RWPE2 (cell line): Measurements from ENCODE around the gene BUD13.
A peak's percentile ranks its signal among the peaks of the same experiment; 100 is the strongest.

ENCODE experiments used
- ATAC-seq: fragments of 200-7000 bp; cut with Tn5 transposase; 3 replicates; pipeline ENCODE4 v1.9.1; 2021; ENCODE audit warnings: low read depth
- DNase-seq: peaks from one replicate; pipeline ENCODE4 v3.0.0-alpha.2; 2020; ENCODE audit warnings: low spot score
- H3K27ac ChIP-seq: fragments of 450-650 bp; 2 replicates; pipeline ENCODE4 v1.5.1; 2017; ENCODE audit warnings: mild to moderate bottlenecking; ENCODE audit not compliant: poor library complexity, severe bottlenecking
- H3K27me3 ChIP-seq: fragments of 250-450 bp; sonication (Bioruptor Pico); 2 replicates; pipeline ENCODE4 v1.5.1; 2021; ENCODE audit warnings: mild to moderate bottlenecking, moderate library complexity; ENCODE audit not compliant: insufficient read depth, poor library complexity, severe bottlenecking
- H3K36me3 ChIP-seq: fragments of 250-450 bp; sonication (Bioruptor Pico); 2 replicates; pipeline ENCODE4 v1.5.1; 2020; ENCODE audit warnings: low read depth, mild to moderate bottlenecking, moderate library complexity
- H3K4me1 ChIP-seq: fragments of 250-450 bp; sonication (Bioruptor Pico); 2 replicates; pipeline ENCODE4 v1.5.1; 2021; ENCODE audit warnings: mild to moderate bottlenecking, moderate library complexity; ENCODE audit not compliant: insufficient read depth, poor library complexity, severe bottlenecking
- H3K4me3 ChIP-seq: fragments of 250-450 bp; sonication (Bioruptor Pico); 2 replicates; pipeline ENCODE4 v1.5.1; 2021; ENCODE audit warnings: mild to moderate bottlenecking, moderate library complexity; ENCODE audit not compliant: severe bottlenecking
- H3K9me3 ChIP-seq: fragments of 250-450 bp; sonication (Bioruptor Pico); 2 replicates; pipeline ENCODE4 v1.5.1; 2021; ENCODE audit warnings: mild to moderate bottlenecking, moderate library complexity; ENCODE audit not compliant: severe bottlenecking
- TF ChIP-seq, protein P1 (sequence below): fragments of 450-650 bp; IDR thresholded peaks from one replicate; pipeline ENCODE4 v1.5.1; 2017; ENCODE audit warnings: mild to moderate bottlenecking, moderate library complexity; ENCODE audit not compliant: poor library complexity, severe bottlenecking

Gene BUD13

DNA sequence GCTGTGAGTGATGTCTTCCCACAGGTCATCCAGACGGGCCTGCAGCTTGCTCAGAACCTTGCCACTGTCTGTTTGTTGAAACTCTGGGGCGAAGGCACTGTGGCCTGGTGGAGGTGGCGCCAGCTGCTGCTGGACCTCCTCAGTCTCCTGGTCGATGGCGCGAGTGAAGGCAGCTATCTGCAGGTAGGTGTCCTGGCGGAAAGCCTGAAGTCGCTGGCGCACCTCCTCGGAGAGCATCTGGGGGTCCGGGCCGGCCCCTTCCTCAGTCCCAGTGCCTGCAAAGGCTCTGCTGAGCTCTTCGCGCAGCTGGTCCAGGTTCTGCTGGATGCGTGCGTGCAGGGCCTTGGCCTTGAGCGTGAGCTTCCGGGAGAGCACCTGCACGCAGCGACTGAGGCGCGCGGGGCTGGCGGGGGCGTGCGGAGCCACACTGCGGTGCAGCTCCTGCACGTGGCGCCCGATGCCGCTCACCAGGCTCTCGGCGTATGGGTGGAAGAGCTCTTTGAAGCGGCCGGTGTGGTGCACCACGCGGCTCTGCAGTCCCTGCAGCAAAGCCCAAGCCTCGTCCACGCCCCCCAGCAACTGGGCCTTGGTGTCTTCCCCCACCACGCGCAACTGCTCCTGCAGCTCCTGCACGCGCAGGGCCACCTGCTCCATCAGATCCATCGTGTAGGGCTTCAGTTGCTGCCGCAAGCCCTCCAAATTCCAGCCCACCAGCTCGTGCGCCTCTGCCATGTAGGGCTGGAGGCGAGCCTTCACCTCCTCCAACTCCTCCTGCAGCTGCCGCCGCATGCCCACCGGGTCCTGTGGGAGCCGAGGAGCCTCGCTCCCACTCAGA lies 17.6 kb upstream of the BUD13 start:
- TF ChIP-seq, protein P1, sequence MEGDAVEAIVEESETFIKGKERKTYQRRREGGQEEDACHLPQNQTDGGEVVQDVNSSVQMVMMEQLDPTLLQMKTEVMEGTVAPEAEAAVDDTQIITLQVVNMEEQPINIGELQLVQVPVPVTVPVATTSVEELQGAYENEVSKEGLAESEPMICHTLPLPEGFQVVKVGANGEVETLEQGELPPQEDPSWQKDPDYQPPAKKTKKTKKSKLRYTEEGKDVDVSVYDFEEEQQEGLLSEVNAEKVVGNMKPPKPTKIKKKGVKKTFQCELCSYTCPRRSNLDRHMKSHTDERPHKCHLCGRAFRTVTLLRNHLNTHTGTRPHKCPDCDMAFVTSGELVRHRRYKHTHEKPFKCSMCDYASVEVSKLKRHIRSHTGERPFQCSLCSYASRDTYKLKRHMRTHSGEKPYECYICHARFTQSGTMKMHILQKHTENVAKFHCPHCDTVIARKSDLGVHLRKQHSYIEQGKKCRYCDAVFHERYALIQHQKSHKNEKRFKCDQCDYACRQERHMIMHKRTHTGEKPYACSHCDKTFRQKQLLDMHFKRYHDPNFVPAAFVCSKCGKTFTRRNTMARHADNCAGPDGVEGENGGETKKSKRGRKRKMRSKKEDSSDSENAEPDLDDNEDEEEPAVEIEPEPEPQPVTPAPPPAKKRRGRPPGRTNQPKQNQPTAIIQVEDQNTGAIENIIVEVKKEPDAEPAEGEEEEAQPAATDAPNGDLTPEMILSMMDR, result no peak
- DNase-seq (no peak), ATAC-seq (no peak)
- Histone ChIP-seq H3K9me3 (no peaks in the 10 kb centered on the region), H3K36me3 (peaks cover 16% of the 10 kb centered on the region), H3K27ac (no peak overlapping the region), H3K4me3 (no peak overlapping the region), H3K27me3 (no peaks in the 10 kb centered on the region), H3K4me1 (peaks cover 11% of the 10 kb centered on the region)

DNA sequence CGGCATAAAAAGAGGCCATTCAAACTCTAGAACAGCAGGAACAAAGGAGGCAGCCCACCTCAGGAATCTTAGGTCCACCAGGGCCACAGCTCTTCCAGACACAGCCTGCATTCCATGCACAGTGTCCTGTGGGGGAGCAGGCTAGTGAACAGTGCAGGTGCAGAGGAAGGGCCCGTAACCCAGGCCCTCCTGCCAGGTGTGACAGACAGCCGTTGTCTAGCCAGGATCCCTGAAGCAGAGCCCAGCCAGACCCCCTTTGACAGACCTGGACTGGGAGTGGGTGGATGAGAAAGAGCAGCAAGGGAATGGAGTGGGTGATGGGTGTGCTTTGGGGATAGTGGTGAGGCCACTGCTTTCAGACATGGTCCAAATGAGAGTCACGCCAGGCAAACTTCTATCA lies 16.2 kb upstream of the BUD13 start:
- H3K36me3 ChIP-seq, result peaks cover 30% of the 10 kb centered on the region
- peaks cover 11% of the 10 kb centered on the region for H3K4me1 ChIP-seq
- TF ChIP-seq, protein P1, result no peak
- DNase-seq, result no peak
- no peak for ATAC-seq
- no peak overlapping the region for H3K27ac ChIP-seq
- H3K27me3 ChIP-seq, result no peaks in the 10 kb centered on the region
- no peaks in the 10 kb centered on the region for H3K9me3 ChIP-seq
- no peak overlapping the region for H3K4me3 ChIP-seq

DNA sequence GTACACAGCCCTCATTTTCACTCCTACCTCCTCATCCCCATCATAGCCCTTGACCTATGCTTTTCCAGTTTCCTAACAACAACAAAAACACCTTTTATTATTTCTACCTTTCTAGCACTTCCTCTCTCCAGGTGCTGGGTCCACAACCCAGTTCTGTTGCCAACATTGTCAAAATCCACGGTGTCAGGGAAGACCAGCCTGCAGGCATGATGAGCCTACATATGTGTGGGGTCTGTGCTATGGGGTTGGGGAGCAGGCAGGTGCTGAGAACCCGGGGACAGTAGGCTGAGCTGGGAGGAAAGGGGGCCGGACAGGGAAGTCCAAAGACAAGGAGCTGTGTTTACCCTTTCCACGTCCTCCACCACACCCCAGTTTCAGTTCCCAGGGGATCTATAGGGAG lies 15.7 kb upstream of the BUD13 start:
- H3K9me3 ChIP-seq, result no peaks in the 10 kb centered on the region
- no peak for DNase-seq
- H3K4me1 ChIP-seq, result peaks cover 11% of the 10 kb centered on the region
- peak overlapping the region; percentile 70 for H3K4me3 ChIP-seq
- no peak for ATAC-seq
- no peak overlapping the region for H3K27ac ChIP-seq
- no peaks in the 10 kb centered on the region for H3K27me3 ChIP-seq
- peaks cover 34% of the 10 kb centered on the region for H3K36me3 ChIP-seq
- TF ChIP-seq, protein P1, result no peak

DNA sequence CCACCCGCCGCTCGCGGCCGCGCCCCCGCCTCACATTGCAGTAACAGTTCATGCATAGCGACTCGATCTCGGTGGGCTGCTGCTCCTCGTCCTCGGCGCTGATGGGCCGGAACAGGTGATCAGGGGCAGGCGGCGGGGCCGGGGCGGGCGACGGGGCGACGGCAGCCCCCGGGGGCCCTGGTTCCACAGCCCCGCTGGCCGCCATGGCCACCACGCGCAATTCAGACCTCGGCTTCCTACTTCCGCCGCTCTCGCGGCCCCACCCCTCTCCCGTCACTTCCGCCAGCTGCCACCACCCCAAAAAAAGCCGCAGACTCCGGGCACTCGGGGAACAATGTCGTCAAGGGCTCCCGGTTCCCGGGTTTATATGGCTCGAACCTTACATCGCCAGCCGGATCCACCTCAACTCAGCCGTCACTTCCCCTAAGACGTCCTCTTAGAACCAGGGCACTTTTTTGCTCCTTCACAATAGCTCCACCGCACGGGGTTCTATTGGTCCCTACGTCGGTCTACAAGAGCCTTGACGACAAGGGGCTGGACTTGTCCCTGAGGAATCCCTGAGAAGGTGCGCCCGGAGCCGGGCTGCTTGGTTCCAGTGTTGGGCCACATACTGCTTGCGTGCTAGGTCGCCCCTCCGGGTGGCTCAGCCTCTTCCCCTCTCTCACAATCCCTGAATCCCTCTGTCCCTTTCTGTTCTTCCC lies 15.1 kb upstream of the BUD13 start, which contains the start of gene ZPR1:
Gene ZPR1 (minus strand): TSS at position 238 of the 701 bp plus-strand sequence. CDS start 33 bp downstream, at position 205.
- no peak for DNase-seq

More for the DNA sequence above, 15.1 kb upstream of the BUD13 start, which contains the start of gene ZPR1:
- Histone ChIP-seq H3K27me3 (no peaks in the 10 kb centered on the region), H3K27ac (peak within 1 kb of the TSS; percentile 4), H3K4me3 (peak within 1 kb of the TSS; percentile 70), H3K4me1 (peaks cover 5% of the 10 kb centered on the region), H3K36me3 (peaks cover 40% of the 10 kb centered on the region), H3K9me3 (no peaks in the 10 kb centered on the region)
- TF ChIP-seq, protein P1, result no peak
- ATAC-seq, result peak; percentile 80
